B cell (primary cell): ENCODE results near the gene FZR1. TPM values are rescaled to one million over a fixed set of nuclear protein-coding genes. Genes with fewer than 3 reads are reported as not detected.

Experiments
- ATAC-seq: fragments of 200-7000 bp; cut with Tn5 transposase; one replicate; pipeline ENCODE4 v1.10.0; 2021; ENCODE audit warnings: low read depth, mild to moderate bottlenecking, moderate number of reproducible peaks, moderate library complexity
- CTCF ChIA-PET: fragments of 350-600 bp; sonication (Branson Sonifier 250); formaldehyde crosslinking; loops from one replicate; lab custom pipeline; 2021; ENCODE audit warnings: antibody characterized with exemption, inconsistent platforms; lab: Charles Lee
- POLR2A ChIA-PET: fragments of 350-600 bp; sonication (Branson Sonifier 250); formaldehyde crosslinking; loops from one replicate; lab custom pipeline; 2021; ENCODE audit warnings: antibody characterized with exemption; lab: Charles Lee
- DNase-seq: peaks from one replicate; pipeline ENCODE4 v3.0.0; 2013
- H2AFZ ChIP-seq: 2 replicates; pipeline ENCODE4 v1.6.1; 2012; ENCODE audit warnings: mild to moderate bottlenecking, low read depth, low read length; ENCODE audit not compliant: insufficient read depth, poor library complexity, severe bottlenecking
- H3K27ac ChIP-seq, 2 donors: 1 replicate in 1 of 2; 2 replicates in 1 of 2; pipeline ENCODE4 v1.5.1; 2012 to 2013; ENCODE audit warnings: low read length in 2 of 2, mild to moderate bottlenecking in 2 of 2, moderate library complexity in 1 of 2
- H3K27me3 ChIP-seq, 4 experiments: fragments of 200-600 bp in 1 of 4; sonication (generic) in 1 of 4; replicated peaks in 1 of 4; 1 replicate in 2 of 4; 2 replicates in 2 of 4; pipeline versions ENCODE4 v1.6.1 to v1.7.0; 2013 to 2016; ENCODE audit warnings: low read length in 3 of 4, mild to moderate bottlenecking in 2 of 4, mixed read lengths in 1 of 4, moderate library complexity in 1 of 4; ENCODE audit not compliant: insufficient read depth in 4 of 4, control insufficient read depth in 3 of 4; ENCODE audit errors: control extremely low read depth in 1 of 4
- H3K36me3 ChIP-seq, 2 experiments: replicated peaks in 1 of 2; 1 replicate in 1 of 2; 2 replicates in 1 of 2; pipeline versions ENCODE4 v1.6.1 to v1.7.1; 2013; ENCODE audit warnings: low read length in 1 of 2; ENCODE audit not compliant: insufficient read depth in 2 of 2, control insufficient read depth in 1 of 2; ENCODE audit errors: control extremely low read depth in 1 of 2, extremely low read depth in 1 of 2
- H3K4me1 ChIP-seq, 2 donors: fragments of 200-600 bp in 1 of 2; sonication (generic) in 1 of 2; 1 replicate in 1 of 2; 2 replicates in 1 of 2; pipeline versions ENCODE4 v1.5.1 to v1.6.1; 2013 to 2017; ENCODE audit warnings: low read length in 2 of 2; ENCODE audit not compliant: control insufficient read depth in 2 of 2, insufficient read depth in 2 of 2
- H3K4me2 ChIP-seq: replicated peaks from 2 replicates; pipeline ENCODE3; 2012; ENCODE audit warnings: mild to moderate bottlenecking, low read depth, low read length; ENCODE audit not compliant: poor library complexity, severe bottlenecking
- H3K4me3 ChIP-seq, 5 experiments: fragments of 200-600 bp in 1 of 5; sonication (generic) in 1 of 5; 1 replicate in 3 of 5; 2 replicates in 2 of 5; pipeline versions ENCODE4 v1.5.1 to v1.7.0; 2011 to 2016; ENCODE audit warnings: low read length in 4 of 5, mild to moderate bottlenecking in 4 of 5, low read depth in 2 of 5, control low read depth in 1 of 5, moderate library complexity in 1 of 5; ENCODE audit not compliant: insufficient read depth in 1 of 5; ENCODE audit errors: control extremely low read depth in 1 of 5, extremely low read depth in 1 of 5
- H3K79me2 ChIP-seq: fragments of 200-600 bp; sonication (generic); one replicate; pipeline ENCODE4 v1.6.0; 2016; ENCODE audit warnings: low read length; ENCODE audit not compliant: control insufficient read depth, insufficient read depth
- H3K9ac ChIP-seq: fragments of 200-600 bp; sonication (generic); 2 replicates; pipeline ENCODE4 v1.6.1; 2017; ENCODE audit warnings: mild to moderate bottlenecking, low read length, moderate library complexity
- H3K9me3 ChIP-seq, 3 donors: one replicate each; pipeline versions ENCODE4 v1.6.1 to v1.7.1; 2013; ENCODE audit warnings: low read length in 2 of 3; ENCODE audit not compliant: control insufficient read depth in 2 of 3, insufficient read depth in 1 of 3; ENCODE audit errors: control extremely low read depth in 1 of 3
- H4K20me1 ChIP-seq: 2 replicates; pipeline ENCODE4 v1.6.0; 2012; ENCODE audit warnings: mild to moderate bottlenecking, low read length; ENCODE audit not compliant: insufficient read depth, control insufficient read depth, poor library complexity, severe bottlenecking
- H3K27ac Mint-ChIP-seq: one replicate; pipeline ENCODE4 v1.8.0; 2021; ENCODE audit warnings: mixed read lengths
- H3K27me3 Mint-ChIP-seq: one replicate; pipeline ENCODE4 v1.8.0; 2021; ENCODE audit warnings: mixed read lengths
- H3K4me1 Mint-ChIP-seq: one replicate; pipeline ENCODE4 v1.8.0; 2021; ENCODE audit warnings: mixed read lengths
- H3K4me3 Mint-ChIP-seq: one replicate; pipeline ENCODE4 v1.8.0; 2021; ENCODE audit warnings: mixed read lengths
- H3K9me3 Mint-ChIP-seq: one replicate; pipeline ENCODE4 v1.8.0; 2022; ENCODE audit warnings: mixed read lengths; ENCODE audit not compliant: insufficient read depth
- EZH2 ChIP-seq: IDR thresholded peaks from 2 replicates; pipeline ENCODE4 v1.6.1; 2012; ENCODE audit warnings: borderline replicate concordance, low read depth, mild to moderate bottlenecking, moderate library complexity, low read length; ENCODE audit not compliant: insufficient read depth, poor library complexity, severe bottlenecking
- WGBS: methylation state at CpG from one replicate; pipeline ENCODE4 v1.1.5; 2013; ENCODE audit warnings: missing lambda C conversion rate; ENCODE audit not compliant: insufficient coverage; 5-methylcytosine and 5-hydroxymethylcytosine counted together
- intact Hi-C: fragments of 100-400 bp; cut with micrococcal nuclease; formaldehyde crosslinking; loops from one replicate; pipeline ENCODE4 v1.10.0; 2022
- polyA plus RNA-seq: library from polyadenylated mRNA; depleted of rRNA; stranded (reverse); fragments of >200 nt; gene quantifications from 2 replicates; pipeline ENCODE4 v1.2.3, GENCODE V29; 2012
- total RNA-seq, 2 donors: library from RNA; stranded (reverse); fragments of 120-200 nt in 1 of 2; gene quantifications; 1 replicate in 1 of 2; 2 replicates in 1 of 2; pipeline versions ENCODE4 v1.2.3 to v1.2.4, GENCODE V29; 2013 to 2022
- TF ChIP-seq, protein P1 (sequence below): fragments of 200-600 bp; IDR thresholded peaks from one replicate; pipeline ENCODE4 v1.8.0; 2022; ENCODE audit warnings: antibody characterized with exemption, mild to moderate bottlenecking

FZR1 gene
- total and polyA plus RNA-seq, 2 donors (not counting 1 experiment from before 2014, with no cell fraction given), result 83.5 to 96.1 TPM

DNA sequence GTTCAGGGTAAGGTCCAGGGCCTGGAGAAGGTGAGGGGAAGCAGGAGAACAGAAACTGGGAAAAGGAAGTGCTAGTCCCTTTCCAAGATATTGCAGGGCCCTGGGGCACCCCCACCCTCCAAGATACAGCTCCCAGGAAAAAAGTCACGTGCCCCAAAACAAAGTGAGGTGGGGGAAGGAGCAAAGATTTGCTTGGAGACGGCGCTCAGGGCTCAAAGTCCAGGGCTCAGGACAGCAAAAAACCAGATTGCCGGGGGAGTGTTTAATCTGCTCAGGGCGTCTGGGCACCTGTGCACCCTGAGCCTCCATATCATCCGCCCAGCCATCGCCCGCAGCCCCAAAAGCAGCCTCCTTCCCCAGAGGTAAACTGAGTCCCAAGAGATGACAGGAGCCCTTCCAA, 32.1 kb upstream of the FZR1 start:
- H3K4me2 ChIP-seq, result no peak overlapping the region
- peaks cover 0 to 2% (median 0%) of the 10 kb centered on the region in 3 donors for H3K9me3 ChIP-seq
- H3K4me3 ChIP-seq, result no peak overlapping the region
- ATAC-seq, result no peak
- no peak overlapping the region for H3K9ac ChIP-seq
- Mint-ChIP-seq H3K9me3 (no peaks in the 10 kb centered on the region), H3K4me3 (no peak overlapping the region), H3K27me3 (peaks cover 9% of the 10 kb centered on the region), H3K4me1 (peaks cover 10% of the 10 kb centered on the region), H3K27ac (no peak overlapping the region)
- H3K27ac ChIP-seq, result no peak overlapping the region
- DNase-seq, result no peak
- no peak overlapping the region for H2AFZ ChIP-seq
- H3K79me2 ChIP-seq, result no peaks in the 10 kb centered on the region
- 98% methylated on average over 8 of the region's 8 CpGs for WGBS
- TF ChIP-seq EZH2, result no peak
- TF ChIP-seq, protein P1, sequence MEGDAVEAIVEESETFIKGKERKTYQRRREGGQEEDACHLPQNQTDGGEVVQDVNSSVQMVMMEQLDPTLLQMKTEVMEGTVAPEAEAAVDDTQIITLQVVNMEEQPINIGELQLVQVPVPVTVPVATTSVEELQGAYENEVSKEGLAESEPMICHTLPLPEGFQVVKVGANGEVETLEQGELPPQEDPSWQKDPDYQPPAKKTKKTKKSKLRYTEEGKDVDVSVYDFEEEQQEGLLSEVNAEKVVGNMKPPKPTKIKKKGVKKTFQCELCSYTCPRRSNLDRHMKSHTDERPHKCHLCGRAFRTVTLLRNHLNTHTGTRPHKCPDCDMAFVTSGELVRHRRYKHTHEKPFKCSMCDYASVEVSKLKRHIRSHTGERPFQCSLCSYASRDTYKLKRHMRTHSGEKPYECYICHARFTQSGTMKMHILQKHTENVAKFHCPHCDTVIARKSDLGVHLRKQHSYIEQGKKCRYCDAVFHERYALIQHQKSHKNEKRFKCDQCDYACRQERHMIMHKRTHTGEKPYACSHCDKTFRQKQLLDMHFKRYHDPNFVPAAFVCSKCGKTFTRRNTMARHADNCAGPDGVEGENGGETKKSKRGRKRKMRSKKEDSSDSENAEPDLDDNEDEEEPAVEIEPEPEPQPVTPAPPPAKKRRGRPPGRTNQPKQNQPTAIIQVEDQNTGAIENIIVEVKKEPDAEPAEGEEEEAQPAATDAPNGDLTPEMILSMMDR, result no peak
- no peaks in the 10 kb centered on the region for H4K20me1 ChIP-seq
- H3K4me1 ChIP-seq, result peaks cover 3 to 8% of the 10 kb centered on the region in 2 donors
- CTCF ChIA-PET, result interaction anchor here (2.1 to 2.4 kb wide), 2 partner anchors 146 to 169 kb away, joined by 10 to 17 read pairs; no protein-coding TSS in a partner anchor
- peaks cover 0 to 9% (median 0%) of the 10 kb centered on the region in 4 experiments for H3K27me3 ChIP-seq
- H3K36me3 ChIP-seq, result no peaks in the 10 kb centered on the region
- POLR2A ChIA-PET, result no interaction called here
- intact Hi-C loops, result no loop called here

DNA sequence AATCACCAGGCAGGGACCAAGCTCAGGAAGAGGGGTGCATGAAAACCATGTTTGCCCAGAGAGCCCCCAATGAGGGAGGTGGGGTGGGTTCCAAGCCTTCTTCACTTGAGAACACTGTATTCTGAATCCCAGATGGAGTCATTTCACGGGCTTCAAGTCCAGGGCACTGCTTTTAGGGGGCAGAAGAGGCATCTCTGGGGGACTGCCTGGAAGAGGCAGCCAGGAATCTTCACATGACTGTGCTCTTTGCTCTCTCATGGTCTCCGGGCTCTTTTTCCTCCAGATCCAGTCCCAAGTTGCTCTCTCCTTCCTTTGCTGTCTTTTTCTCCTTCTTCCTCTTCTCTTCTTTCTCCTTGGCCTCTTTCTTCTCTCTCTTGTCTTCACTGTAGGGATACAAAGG, 31.5 kb upstream of the FZR1 start:
- H3K4me2 ChIP-seq, result no peak overlapping the region
- no peaks in the 10 kb centered on the region for H3K36me3 ChIP-seq
- H4K20me1 ChIP-seq, result no peaks in the 10 kb centered on the region
- 88% methylated on average over 2 of the region's 2 CpGs for WGBS
- peaks cover 8 to 14% of the 10 kb centered on the region in 2 donors for H3K4me1 ChIP-seq
- no peak overlapping the region for H3K4me3 ChIP-seq
- CTCF ChIA-PET, result interaction anchor here (2.1 kb wide), 1 partner anchor 170 kb away, joined by 10 read pairs; no protein-coding TSS in a partner anchor
- no peak overlapping the region for H3K27ac ChIP-seq
- DNase-seq (no peak), ATAC-seq (no peak)
- peaks cover 9% of the 10 kb centered on the region for H3K27me3 Mint-ChIP-seq
- H3K9me3 ChIP-seq, result peaks cover 0 to 8% (median 0%) of the 10 kb centered on the region in 3 donors
- H3K79me2 ChIP-seq, result no peaks in the 10 kb centered on the region
- no peak overlapping the region for H2AFZ ChIP-seq
- no peak overlapping the region for H3K9ac ChIP-seq
- TF ChIP-seq, protein P1, result no peak
- TF ChIP-seq EZH2, result no peak
- no peak overlapping the region for H3K4me3 Mint-ChIP-seq
- intact Hi-C loops, result no loop called here
- POLR2A ChIA-PET, result no interaction called here
- peaks cover 0 to 9% (median 0%) of the 10 kb centered on the region in 4 experiments for H3K27me3 ChIP-seq
- H3K4me1 Mint-ChIP-seq, result peaks cover 14% of the 10 kb centered on the region
- no peaks in the 10 kb centered on the region for H3K9me3 Mint-ChIP-seq
- no peak overlapping the region for H3K27ac Mint-ChIP-seq
